ENCODE measurements around the gene TMEM174.
"Not testable (repeated sequence)": the region's sequence is repeated elsewhere in the genome, so short reads cannot be mapped to it uniquely, and the experiment has no call there.

Gene TMEM174

DNA sequence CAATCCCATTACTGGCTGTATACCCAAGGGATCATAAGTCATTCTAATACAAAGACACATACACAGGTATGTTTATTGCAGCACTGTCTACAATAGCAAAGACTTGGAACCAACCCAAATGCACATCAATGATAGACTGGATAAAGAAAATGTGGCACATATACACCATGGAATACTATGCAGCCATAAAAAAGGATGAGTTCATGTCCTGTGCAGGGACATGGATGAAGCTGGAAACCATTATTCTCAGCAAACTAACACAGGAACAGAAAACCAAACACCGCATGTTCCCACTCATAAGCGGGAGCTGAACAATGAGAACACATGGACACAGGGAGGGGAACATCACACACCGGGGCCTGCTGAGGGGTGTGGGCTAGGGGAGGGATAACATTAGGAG lies 39.7 kb downstream of the TMEM174 start:
- H3K9me3 ChIP-seq (ENCODE audit: control insufficient read depth in 2 of 2, low read length in 2 of 2); H3K4me3 ChIP-seq (ENCODE audit: low read length in 2 of 2); H3K36me3 ChIP-seq (ENCODE audit: control insufficient read depth in 2 of 2, insufficient read depth in 2 of 2, low read length in 2 of 2); H3K27ac ChIP-seq (ENCODE audit: low read length); H3K4me1 ChIP-seq (ENCODE audit: control insufficient read depth, insufficient read depth, low read length); H3K9ac ChIP-seq (ENCODE audit: low read length in 2 of 2): not testable (repeated sequence)
- H3K27me3 ChIP-seq (ENCODE audit: control insufficient read depth in 1 of 2, insufficient read depth in 2 of 2, low read length in 2 of 2), result peaks cover 14 to 29% of the 10 kb centered on the region in 2 donors

DNA sequence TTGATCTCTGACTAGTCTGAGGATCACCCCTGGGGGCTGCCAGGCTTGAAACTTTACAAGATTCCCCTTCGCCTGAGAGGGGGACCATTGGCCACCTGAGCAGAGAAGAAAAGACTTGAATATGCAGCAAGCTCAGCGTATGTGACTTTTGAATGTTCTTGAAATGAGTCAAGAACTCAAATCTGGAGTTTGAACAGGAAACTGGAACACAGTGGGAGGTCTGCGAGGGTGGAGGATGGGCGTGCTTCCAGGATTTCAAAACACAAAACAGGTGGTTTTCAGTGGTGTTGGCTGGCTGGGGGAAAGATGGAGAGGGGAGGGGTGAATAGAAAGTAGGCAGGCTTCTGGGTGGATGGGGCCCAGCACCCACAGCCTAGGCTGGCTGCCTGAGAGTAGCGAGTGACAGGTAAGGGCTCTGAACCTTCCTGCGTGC lies 40.6 kb downstream of the TMEM174 start:
- Histone ChIP-seq H3K27me3 (ENCODE audit: control insufficient read depth in 1 of 2, insufficient read depth in 2 of 2, low read length in 2 of 2) (peaks cover 21 to 38% of the 10 kb centered on the region in 2 donors), H3K36me3 (ENCODE audit: control insufficient read depth in 2 of 2, insufficient read depth in 2 of 2, low read length in 2 of 2) (no peaks in the 10 kb centered on the region), H3K27ac (ENCODE audit: low read length) (no peak overlapping the region), H3K4me1 (ENCODE audit: control insufficient read depth, insufficient read depth, low read length) (peaks cover 10% of the 10 kb centered on the region), H3K9me3 (ENCODE audit: control insufficient read depth in 2 of 2, low read length in 2 of 2) (no peaks in the 10 kb centered on the region), H3K4me3 (ENCODE audit: low read length in 2 of 2) (no peak overlapping the region), H3K9ac (ENCODE audit: low read length in 2 of 2) (no peak overlapping the region)

DNA sequence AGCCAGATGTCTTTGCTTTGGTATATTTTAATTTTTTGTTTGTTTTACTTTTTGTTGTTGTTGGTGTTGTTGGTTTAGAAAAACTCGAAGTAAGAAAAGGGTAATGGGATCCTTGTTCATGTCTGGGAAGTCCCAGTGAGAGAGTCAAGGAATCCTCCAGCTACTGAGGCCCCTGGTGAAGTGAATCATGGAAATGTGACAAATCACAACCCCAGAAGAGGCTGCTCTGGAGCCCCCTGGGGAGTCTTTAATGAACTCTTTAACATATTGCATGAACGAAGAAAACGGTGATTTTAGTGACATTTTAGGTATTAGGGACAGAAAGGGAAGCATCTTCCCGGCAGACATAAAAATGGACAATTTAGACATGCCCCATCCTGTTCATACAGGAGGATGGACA lies 41.3 kb downstream of the TMEM174 start:
- Histone ChIP-seq H3K4me1 (ENCODE audit: control insufficient read depth, insufficient read depth, low read length) (peaks cover 10% of the 10 kb centered on the region), H3K9ac (ENCODE audit: low read length in 2 of 2) (no peak overlapping the region), H3K9me3 (ENCODE audit: control insufficient read depth in 2 of 2, low read length in 2 of 2) (no peaks in the 10 kb centered on the region), H3K27ac (ENCODE audit: low read length) (no peak overlapping the region), H3K36me3 (ENCODE audit: control insufficient read depth in 2 of 2, insufficient read depth in 2 of 2, low read length in 2 of 2) (no peaks in the 10 kb centered on the region), H3K4me3 (ENCODE audit: low read length in 2 of 2) (no peak overlapping the region), H3K27me3 (ENCODE audit: control insufficient read depth in 1 of 2, insufficient read depth in 2 of 2, low read length in 2 of 2) (peaks cover 26 to 45% of the 10 kb centered on the region in 2 donors)

DNA sequence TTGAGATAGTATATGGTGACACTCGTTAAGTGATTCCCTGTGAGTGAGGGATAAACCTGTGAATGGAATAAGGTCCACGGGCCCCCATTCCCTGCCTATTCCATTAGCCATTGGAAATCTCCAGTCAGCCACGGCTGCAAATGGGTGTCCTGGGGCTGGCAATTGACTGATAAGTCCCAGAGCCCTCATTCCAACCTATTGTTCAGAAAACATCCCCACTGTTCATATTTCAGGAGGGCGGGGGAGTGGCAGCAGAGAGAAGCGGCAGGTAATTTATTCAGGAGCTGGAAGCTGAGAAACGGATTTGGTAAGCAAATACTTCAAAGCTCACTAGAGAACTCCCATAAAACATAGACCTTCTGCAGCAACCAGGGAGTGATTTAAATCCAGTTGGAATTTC lies 42.0 kb downstream of the TMEM174 start:
- Histone ChIP-seq H3K27ac (ENCODE audit: low read length) (no peak overlapping the region), H3K9ac (ENCODE audit: low read length in 2 of 2) (no peak overlapping the region), H3K9me3 (ENCODE audit: control insufficient read depth in 2 of 2, low read length in 2 of 2) (no peaks in the 10 kb centered on the region), H3K36me3 (ENCODE audit: control insufficient read depth in 2 of 2, insufficient read depth in 2 of 2, low read length in 2 of 2) (no peaks in the 10 kb centered on the region), H3K4me1 (ENCODE audit: control insufficient read depth, insufficient read depth, low read length) (peaks cover 10% of the 10 kb centered on the region), H3K4me3 (ENCODE audit: low read length in 2 of 2) (no peak overlapping the region), H3K27me3 (ENCODE audit: control insufficient read depth in 1 of 2, insufficient read depth in 2 of 2, low read length in 2 of 2) (peaks cover 28 to 45% of the 10 kb centered on the region in 2 donors)

DNA sequence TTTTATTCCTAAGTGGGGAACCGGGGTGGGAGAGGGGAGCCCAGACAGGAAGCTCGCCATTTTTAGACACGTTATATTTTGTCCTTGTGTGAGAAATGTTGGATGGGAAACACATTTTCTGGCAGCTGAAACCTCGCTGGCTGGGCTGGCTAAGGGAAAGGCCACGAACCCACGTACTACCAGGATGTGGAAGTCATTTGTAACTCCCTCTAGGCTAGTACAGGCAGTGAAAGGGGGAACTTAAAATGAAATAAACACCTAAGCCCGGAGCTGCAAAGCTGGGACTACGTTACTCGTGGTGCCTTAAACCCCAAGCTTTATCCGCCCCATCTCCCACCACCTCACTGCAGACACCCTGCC lies 42.5 kb downstream of the TMEM174 start:
- Histone ChIP-seq H3K36me3 (ENCODE audit: control insufficient read depth in 2 of 2, insufficient read depth in 2 of 2, low read length in 2 of 2) (no peaks in the 10 kb centered on the region), H3K4me1 (ENCODE audit: control insufficient read depth, insufficient read depth, low read length) (peaks cover 10% of the 10 kb centered on the region), H3K9me3 (ENCODE audit: control insufficient read depth in 2 of 2, low read length in 2 of 2) (no peaks in the 10 kb centered on the region), H3K9ac (ENCODE audit: low read length in 2 of 2) (no peak overlapping the region), H3K27ac (ENCODE audit: low read length) (no peak overlapping the region), H3K27me3 (ENCODE audit: control insufficient read depth in 1 of 2, insufficient read depth in 2 of 2, low read length in 2 of 2) (peaks cover 32 to 48% of the 10 kb centered on the region in 2 donors), H3K4me3 (ENCODE audit: low read length in 2 of 2) (peak overlapping the region; percentile 55 to 68)

DNA sequence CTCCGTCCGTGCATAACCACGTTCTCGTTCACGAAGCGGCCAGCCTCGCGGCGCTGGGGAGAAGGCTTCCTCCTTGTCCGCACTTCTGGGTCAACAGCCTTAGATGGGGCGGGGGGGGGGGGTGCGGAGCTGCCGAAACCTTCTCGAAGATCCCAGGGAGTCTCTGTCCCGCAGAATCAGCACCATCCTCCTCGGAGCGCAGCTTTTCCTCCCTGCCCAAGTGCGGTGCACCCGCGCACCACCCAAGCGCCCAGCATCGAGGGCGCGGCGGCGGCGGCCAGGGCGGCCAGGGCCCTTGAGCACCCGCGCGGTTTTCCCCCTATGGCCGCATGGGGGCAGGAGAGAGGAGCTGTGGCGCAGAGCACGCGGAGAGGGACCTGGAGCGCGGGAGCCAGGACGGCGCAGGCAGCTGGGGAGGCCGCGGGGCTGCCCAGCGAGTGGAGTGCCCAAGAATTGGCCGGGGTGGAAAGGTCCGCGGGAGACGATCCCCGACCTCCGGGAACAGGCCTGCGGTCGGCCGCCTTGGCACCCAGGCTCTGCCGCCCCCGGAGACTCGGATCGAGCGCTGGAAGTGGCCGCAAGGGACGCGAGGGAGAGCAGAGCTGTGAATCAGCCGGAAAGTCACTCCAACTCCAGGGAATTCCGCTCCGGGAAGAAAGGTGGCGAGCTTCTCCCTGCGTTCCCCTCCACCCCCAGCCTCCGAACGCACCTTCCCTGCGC lies 43.1 kb downstream of the TMEM174 start:
- no peaks in the 10 kb centered on the region for H3K36me3 ChIP-seq (ENCODE audit: control insufficient read depth in 2 of 2, insufficient read depth in 2 of 2, low read length in 2 of 2)
- H3K27me3 ChIP-seq (ENCODE audit: control insufficient read depth in 1 of 2, insufficient read depth in 2 of 2, low read length in 2 of 2), result peaks cover 32 to 49% of the 10 kb centered on the region in 2 donors
- no peaks in the 10 kb centered on the region for H3K9me3 ChIP-seq (ENCODE audit: control insufficient read depth in 2 of 2, low read length in 2 of 2)
- peak overlapping the region; percentile 55 to 68 for H3K4me3 ChIP-seq (ENCODE audit: low read length in 2 of 2)
- H3K9ac ChIP-seq (ENCODE audit: low read length in 2 of 2), result no peak overlapping the region
- peaks cover 10% of the 10 kb centered on the region for H3K4me1 ChIP-seq (ENCODE audit: control insufficient read depth, insufficient read depth, low read length)
- no peak overlapping the region for H3K27ac ChIP-seq (ENCODE audit: low read length)

DNA sequence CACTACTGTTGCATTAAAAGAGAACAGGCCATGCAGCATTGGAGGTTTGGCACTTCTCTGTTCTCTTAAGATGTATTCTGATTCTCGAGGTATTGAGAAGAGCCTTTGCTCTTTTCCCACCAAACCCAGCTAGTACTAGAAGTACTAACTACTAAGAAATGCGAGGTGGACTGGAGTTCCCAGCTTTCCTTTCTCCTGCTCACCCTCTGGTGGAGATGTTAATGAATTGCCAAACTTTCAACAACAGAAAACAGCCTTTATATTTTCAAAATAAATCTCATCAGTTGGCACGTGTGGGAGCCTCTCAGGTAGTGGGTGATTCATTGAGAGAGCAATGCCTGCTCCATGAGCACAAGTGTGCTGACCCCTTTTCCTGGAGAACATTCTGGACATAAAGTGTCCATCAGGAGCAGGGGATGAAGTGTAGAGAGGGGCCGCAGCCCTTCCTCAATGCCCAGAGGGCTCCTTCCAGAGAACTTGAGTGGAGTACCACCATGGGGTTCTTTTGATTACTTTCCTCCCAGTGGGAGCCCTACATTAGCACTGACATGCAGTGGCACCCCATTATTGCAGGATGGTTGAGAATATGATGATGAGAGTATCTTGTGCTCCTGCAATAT lies 45.7 kb downstream of the TMEM174 start:
- Histone ChIP-seq H3K9ac (ENCODE audit: low read length in 2 of 2) (no peak overlapping the region), H3K9me3 (ENCODE audit: control insufficient read depth in 2 of 2, low read length in 2 of 2) (no peaks in the 10 kb centered on the region), H3K27me3 (ENCODE audit: control insufficient read depth in 1 of 2, insufficient read depth in 2 of 2, low read length in 2 of 2) (peaks cover 39 to 48% of the 10 kb centered on the region in 2 donors)

DNA sequence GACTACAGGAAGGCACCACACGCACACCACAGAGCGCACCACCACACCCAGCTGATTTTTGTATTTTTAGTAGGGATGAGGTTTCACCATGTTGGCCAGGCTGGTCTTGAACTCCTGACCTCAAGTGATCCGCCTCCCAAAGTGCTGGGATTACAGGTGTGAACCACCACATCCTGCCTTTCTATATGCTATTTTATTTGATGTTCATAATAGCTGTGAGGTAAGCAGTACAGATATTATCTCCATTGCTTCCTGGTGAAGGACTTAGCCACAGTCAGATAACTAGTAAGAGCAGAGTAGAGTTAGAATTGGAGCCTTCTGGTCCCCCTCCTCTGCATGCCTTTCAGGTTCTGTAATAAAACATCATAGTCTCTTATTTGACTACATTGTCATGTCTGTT lies 46.3 kb downstream of the TMEM174 start:
- H3K4me3 ChIP-seq (ENCODE audit: low read length in 2 of 2); H3K9ac ChIP-seq (ENCODE audit: low read length in 2 of 2); H3K36me3 ChIP-seq (ENCODE audit: control insufficient read depth in 2 of 2, insufficient read depth in 2 of 2, low read length in 2 of 2); H3K27ac ChIP-seq (ENCODE audit: low read length); H3K9me3 ChIP-seq (ENCODE audit: control insufficient read depth in 2 of 2, low read length in 2 of 2); H3K4me1 ChIP-seq (ENCODE audit: control insufficient read depth, insufficient read depth, low read length): not testable (repeated sequence)
- H3K27me3 ChIP-seq (ENCODE audit: control insufficient read depth in 1 of 2, insufficient read depth in 2 of 2, low read length in 2 of 2), result peaks cover 35 to 45% of the 10 kb centered on the region in 2 donors

More for the DNA sequence above, 45.7 kb downstream of the TMEM174 start:
- H3K36me3 ChIP-seq (ENCODE audit: control insufficient read depth in 2 of 2, insufficient read depth in 2 of 2, low read length in 2 of 2), result no peaks in the 10 kb centered on the region
- H3K4me3 ChIP-seq (ENCODE audit: low read length in 2 of 2), result no peak overlapping the region
- H3K27ac ChIP-seq (ENCODE audit: low read length), result no peak overlapping the region
- H3K4me1 ChIP-seq (ENCODE audit: control insufficient read depth, insufficient read depth, low read length), result peaks cover 10% of the 10 kb centered on the region

DNA sequence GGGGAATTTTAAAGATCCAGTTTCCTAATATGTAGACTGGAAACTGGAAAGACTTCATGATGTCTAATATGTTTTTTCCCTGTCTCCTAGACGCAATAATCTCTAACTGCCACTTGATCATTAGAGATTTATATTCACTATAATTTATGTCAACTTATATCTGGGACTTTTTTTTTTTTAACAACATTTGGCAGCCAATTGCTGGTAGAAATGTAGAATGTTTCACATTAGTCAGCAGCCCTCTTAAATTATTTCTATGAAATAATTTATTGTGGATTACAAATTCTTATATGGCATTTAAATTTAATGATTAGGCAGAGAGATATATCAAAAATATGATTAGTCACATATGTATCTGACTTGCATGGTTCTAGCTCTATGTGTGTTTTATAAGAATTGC lies 48.2 kb downstream of the TMEM174 start:
- no peaks in the 10 kb centered on the region for H3K36me3 ChIP-seq (ENCODE audit: control insufficient read depth in 2 of 2, insufficient read depth in 2 of 2, low read length in 2 of 2)

DNA sequence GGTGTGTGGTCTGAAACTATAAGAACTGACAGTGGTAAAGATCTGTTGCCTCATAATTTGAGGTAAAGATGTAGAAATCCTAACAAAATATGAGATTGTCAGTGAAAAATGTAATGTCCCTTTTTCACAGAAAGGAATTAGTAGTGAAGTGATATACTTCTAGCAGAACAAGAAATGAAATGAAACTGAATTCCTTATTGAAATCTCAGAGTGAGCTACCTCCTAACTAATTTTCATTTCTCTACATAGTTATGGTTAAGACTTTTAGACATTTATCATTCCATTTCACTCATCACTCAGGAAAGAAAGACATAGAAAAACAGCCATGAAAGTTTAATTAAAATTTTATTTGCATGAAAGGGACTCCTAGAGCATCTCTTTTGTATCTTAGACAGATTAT lies 48.7 kb downstream of the TMEM174 start:
- no peak overlapping the region for H3K9ac ChIP-seq (ENCODE audit: low read length in 2 of 2)

More for the DNA sequence above, 48.2 kb downstream of the TMEM174 start:
- H3K9me3 ChIP-seq (ENCODE audit: control insufficient read depth in 2 of 2, low read length in 2 of 2), result no peaks in the 10 kb centered on the region
- peaks cover 3% of the 10 kb centered on the region for H3K4me1 ChIP-seq (ENCODE audit: control insufficient read depth, insufficient read depth, low read length)
- no peak overlapping the region for H3K9ac ChIP-seq (ENCODE audit: low read length in 2 of 2)
- no peak overlapping the region for H3K27ac ChIP-seq (ENCODE audit: low read length)
- no peak overlapping the region for H3K4me3 ChIP-seq (ENCODE audit: low read length in 2 of 2)
- H3K27me3 ChIP-seq (ENCODE audit: control insufficient read depth in 1 of 2, insufficient read depth in 2 of 2, low read length in 2 of 2), result peaks cover 28 to 37% of the 10 kb centered on the region in 2 donors

DNA sequence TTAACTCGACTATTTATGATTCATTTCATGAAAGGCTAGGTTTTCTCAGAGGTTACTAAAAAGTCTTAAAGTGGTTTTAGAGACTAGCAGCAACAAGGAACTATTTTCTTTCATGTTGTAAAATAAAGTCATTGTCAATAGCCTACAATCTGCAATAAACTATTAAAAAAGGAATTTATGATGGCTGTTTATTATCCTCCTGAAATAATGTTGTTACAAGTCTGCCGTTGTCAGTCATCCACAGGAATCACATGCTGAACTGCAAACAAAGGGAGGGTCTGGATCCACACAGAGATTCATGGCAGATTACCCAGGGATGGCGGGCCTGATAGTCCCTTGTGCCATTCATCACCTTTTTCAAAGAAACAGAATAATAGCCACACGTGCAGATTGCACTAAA lies 49.2 kb downstream of the TMEM174 start:
- no peak overlapping the region for H3K27ac ChIP-seq (ENCODE audit: low read length)

More for the DNA sequence above, 48.7 kb downstream of the TMEM174 start:
- no peaks in the 10 kb centered on the region for H3K4me1 ChIP-seq (ENCODE audit: control insufficient read depth, insufficient read depth, low read length)
- H3K9me3 ChIP-seq (ENCODE audit: control insufficient read depth in 2 of 2, low read length in 2 of 2), result no peaks in the 10 kb centered on the region
- peaks cover 28 to 34% of the 10 kb centered on the region in 2 donors for H3K27me3 ChIP-seq (ENCODE audit: control insufficient read depth in 1 of 2, insufficient read depth in 2 of 2, low read length in 2 of 2)
- no peaks in the 10 kb centered on the region for H3K36me3 ChIP-seq (ENCODE audit: control insufficient read depth in 2 of 2, insufficient read depth in 2 of 2, low read length in 2 of 2)
- H3K4me3 ChIP-seq (ENCODE audit: low read length in 2 of 2), result no peak overlapping the region
- no peak overlapping the region for H3K27ac ChIP-seq (ENCODE audit: low read length)

More for the DNA sequence above, 49.2 kb downstream of the TMEM174 start:
- Histone ChIP-seq H3K36me3 (ENCODE audit: control insufficient read depth in 2 of 2, insufficient read depth in 2 of 2, low read length in 2 of 2) (no peaks in the 10 kb centered on the region), H3K4me3 (ENCODE audit: low read length in 2 of 2) (no peak overlapping the region), H3K9ac (ENCODE audit: low read length in 2 of 2) (no peak overlapping the region), H3K4me1 (ENCODE audit: control insufficient read depth, insufficient read depth, low read length) (no peaks in the 10 kb centered on the region), H3K27me3 (ENCODE audit: control insufficient read depth in 1 of 2, insufficient read depth in 2 of 2, low read length in 2 of 2) (peaks cover 26 to 34% of the 10 kb centered on the region in 2 donors), H3K9me3 (ENCODE audit: control insufficient read depth in 2 of 2, low read length in 2 of 2) (no peaks in the 10 kb centered on the region)

All from stomach smooth muscle (tissue), 2 donors.